ENCODE data around the gene LRRC63.
"Not testable (repeated sequence)": the region's sequence is repeated elsewhere in the genome, so short reads cannot be mapped to it uniquely, and the experiment has no call there.

LRRC63 gene, protein sequence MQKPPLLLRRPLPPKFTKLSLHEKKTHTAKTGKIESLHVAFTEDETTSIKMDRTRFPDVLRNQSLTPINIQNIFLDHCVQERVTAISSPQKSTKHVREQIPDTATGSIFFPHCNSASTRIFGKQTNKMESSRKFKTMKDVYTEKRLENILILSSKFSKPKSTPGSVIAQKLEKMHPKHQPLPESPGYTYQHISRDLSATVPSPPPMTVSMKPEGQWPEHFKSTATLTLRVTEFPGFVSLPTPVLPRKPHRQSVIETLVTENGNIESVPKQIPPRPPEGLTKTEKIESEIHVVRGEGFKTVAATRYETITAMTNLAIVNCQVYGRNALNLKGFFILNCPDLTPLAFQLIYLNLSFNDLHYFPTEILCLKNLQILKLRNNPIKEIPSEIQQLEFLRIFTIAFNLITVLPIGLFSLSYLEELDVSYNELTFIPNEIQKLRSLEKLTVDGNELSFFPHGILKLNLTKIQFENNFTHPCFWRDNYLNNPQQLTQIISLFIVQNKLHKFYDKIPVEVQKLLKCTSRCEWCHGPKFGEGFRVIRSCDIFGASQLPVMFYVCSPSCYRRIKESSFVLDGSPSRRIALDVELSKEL

DNA sequence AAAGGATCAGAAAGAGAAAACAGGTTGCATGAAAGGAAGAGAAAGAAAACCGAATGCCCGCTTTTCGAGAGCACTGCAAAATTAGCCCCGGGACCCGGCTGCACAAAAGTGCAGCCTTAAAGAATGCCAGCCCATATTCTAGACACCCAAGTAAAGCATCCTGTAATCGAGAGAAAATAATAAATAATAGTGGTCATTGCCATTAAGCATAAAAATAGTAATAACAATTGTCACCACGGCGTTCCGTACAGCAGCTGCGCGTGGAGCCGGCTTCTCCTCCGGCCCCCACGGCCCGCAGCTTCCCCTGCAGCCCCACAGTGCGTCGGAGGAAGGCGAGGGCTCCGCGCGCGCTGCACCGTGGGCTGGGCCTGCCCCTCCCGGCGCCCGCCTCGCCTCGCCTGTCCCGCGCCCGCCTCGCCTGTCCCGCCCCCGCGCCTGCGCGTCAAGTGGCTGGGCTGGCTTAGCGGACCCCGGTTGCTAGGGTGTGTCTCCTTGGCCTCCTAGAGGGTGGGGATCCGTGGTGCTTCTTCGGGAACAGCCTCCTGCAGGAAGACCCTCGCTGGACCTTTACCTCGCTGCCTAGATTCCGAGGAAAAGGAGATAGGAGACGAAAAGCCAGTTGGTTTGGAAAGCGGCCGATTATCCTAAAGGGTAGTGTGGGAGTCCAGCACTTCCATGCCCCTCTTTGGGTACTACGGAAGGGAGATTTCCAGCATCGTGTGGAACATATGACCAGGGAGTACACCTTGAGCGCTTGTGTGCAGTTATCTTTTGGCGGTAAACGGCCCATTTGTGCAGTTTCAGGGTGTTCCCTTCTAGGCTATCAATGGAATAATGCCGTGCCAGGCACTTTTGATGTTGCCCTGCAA lies at the start of gene LRRC63:
Gene LRRC63 (plus strand): TSS at position 446 of the 869 bp plus-strand sequence. CDS start 1,107 bp downstream, outside the sequence.
- no peak for DNase-seq (ENCODE audit: low read depth, low spot score)
- ChIA-PET CTCF (interaction anchor here (1.0 kb wide), 1 partner anchor 51 kb away, joined by 4 read pairs; no protein-coding TSS in a partner anchor), POLR2A (no interaction called here)
- TF ChIP-seq, protein P1, sequence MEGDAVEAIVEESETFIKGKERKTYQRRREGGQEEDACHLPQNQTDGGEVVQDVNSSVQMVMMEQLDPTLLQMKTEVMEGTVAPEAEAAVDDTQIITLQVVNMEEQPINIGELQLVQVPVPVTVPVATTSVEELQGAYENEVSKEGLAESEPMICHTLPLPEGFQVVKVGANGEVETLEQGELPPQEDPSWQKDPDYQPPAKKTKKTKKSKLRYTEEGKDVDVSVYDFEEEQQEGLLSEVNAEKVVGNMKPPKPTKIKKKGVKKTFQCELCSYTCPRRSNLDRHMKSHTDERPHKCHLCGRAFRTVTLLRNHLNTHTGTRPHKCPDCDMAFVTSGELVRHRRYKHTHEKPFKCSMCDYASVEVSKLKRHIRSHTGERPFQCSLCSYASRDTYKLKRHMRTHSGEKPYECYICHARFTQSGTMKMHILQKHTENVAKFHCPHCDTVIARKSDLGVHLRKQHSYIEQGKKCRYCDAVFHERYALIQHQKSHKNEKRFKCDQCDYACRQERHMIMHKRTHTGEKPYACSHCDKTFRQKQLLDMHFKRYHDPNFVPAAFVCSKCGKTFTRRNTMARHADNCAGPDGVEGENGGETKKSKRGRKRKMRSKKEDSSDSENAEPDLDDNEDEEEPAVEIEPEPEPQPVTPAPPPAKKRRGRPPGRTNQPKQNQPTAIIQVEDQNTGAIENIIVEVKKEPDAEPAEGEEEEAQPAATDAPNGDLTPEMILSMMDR (IDR thresholded peaks at IDR 0.05; ENCODE audit: insufficient read depth, low read length, missing control alignments), result no peak
- H3K4me3 ChIP-seq (ENCODE audit: low read depth, low read length), result peak within 1 kb of the TSS; percentile 56

DNA sequence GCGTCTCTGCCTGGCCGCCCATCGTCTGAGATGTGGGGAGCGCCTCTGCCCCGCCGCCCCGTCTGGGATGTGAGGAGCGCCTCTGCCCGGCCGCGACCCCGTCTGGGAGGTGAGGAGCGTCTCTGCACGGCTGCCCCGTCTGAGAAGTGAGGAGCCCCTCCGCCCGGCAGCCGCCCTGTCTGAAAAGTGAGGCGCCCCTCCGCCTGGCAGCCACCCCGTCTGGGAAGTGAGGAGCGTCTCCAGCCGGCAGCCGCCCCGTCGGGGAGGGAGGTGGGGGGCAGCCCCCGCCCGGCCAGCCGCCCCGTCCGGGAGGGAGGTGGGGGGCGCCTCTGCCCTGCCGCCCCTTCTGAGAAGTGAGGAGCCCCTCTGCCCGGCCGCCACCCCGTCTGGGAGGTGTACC lies 49.0 kb upstream of the LRRC63 start:
- POLR2A ChIA-PET; DNase-seq (ENCODE audit: low read depth, low spot score); H3K4me3 ChIP-seq (ENCODE audit: low read depth, low read length): not testable (repeated sequence)
- CTCF ChIA-PET, result interaction anchor here (4.9 kb wide), 1 partner anchor 160 kb away, joined by 44 read pairs; no protein-coding TSS in a partner anchor

DNA sequence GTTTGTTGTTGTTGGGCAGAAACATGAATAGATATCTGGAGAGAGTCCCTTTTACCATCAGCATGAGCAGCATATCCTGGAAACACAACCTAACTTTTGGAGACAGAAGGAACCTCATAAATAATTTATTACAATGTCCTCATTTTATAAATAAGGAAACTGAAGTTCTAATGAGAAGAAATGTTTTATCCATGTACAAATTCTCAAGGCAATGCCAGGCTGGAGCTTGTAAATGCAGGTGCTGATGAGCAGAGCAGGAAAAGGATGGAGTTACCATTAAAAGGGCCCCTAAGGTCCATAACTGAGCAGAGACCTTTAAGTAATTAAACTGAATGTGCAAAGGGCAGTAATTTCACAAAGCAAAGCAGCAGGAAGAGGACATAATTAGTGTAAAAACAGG lies 47.1 kb upstream of the LRRC63 start:
- POLR2A ChIA-PET, result no interaction called here
- CTCF ChIA-PET, result interaction anchor here (1.0 kb wide), 1 partner anchor 156 kb away, joined by 6 read pairs; no protein-coding TSS in a partner anchor
- TF ChIP-seq, protein P1 (IDR thresholded peaks at IDR 0.05; ENCODE audit: insufficient read depth, low read length, missing control alignments), result no peak
- H3K4me3 ChIP-seq (ENCODE audit: low read depth, low read length), result no peak overlapping the region
- DNase-seq (ENCODE audit: low read depth, low spot score), result no peak

DNA sequence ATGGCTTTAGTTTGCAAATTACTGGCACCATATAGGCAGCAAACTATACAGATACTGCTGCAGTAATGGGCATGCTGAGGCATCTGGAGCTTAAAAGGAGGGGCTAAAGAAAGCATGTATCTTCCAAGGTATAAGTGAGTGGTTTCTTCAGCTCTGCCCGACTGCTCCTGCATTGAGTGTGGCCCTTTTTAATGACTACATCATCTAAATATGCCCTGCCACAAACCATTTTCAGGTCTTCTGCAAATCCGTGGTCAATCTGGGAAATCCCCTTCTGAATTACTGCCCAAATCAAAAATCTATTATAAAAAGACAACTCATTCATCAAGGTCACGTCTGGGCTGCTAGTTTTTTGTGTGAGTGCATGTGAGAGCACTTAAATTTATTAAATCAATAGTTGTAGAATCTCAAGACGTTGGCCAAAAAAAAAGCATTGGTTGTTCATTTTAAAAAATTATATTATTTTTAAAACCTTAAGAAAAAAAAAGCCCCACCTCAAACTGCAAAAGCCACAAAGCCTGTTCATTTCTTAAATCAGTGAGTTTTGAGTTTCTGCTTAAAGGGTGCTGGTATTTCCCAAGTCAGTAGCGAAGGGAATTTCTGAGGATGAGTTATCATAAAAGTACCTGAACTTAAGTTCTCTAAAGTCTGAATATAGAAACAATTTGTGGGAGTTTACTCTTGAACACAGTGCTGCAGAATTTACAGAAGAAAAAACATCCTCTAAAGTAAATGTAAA lies 46.1 kb upstream of the LRRC63 start:
- TF ChIP-seq, protein P1 (IDR thresholded peaks at IDR 0.05; ENCODE audit: insufficient read depth, low read length, missing control alignments), result no peak
- H3K4me3 ChIP-seq (ENCODE audit: low read depth, low read length), result no peak overlapping the region
- CTCF ChIA-PET, result interaction anchor here (1.0 kb wide), 1 partner anchor 16 kb away, joined by 3 read pairs; no protein-coding TSS in a partner anchor
- DNase-seq (ENCODE audit: low read depth, low spot score), result no peak
- POLR2A ChIA-PET, result no interaction called here

DNA sequence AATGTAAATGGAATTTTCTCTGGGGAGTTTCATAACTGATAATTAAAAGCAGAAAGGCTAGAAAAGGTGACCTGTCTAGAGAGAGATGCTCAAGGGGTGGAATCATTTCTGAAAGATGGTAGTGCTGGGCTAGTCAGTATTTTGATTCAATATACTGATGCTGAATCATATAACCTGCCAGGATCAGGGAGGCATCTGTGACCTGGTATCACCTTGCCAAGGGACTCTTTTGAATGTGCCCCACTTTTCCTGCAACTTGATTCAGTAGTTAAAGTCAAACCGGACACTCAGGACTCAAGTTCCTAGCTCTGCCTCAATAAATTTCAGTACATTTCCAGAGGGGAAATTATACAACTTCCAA lies 45.5 kb upstream of the LRRC63 start:
- ChIA-PET POLR2A (no interaction called here), CTCF (interaction anchor here (1.0 kb wide), 1 partner anchor 13 kb away, joined by 3 read pairs; no protein-coding TSS in a partner anchor)
- H3K4me3 ChIP-seq (ENCODE audit: low read depth, low read length), result no peak overlapping the region
- DNase-seq (ENCODE audit: low read depth, low spot score), result no peak
- TF ChIP-seq, protein P1 (IDR thresholded peaks at IDR 0.05; ENCODE audit: insufficient read depth, low read length, missing control alignments), result no peak

DNA sequence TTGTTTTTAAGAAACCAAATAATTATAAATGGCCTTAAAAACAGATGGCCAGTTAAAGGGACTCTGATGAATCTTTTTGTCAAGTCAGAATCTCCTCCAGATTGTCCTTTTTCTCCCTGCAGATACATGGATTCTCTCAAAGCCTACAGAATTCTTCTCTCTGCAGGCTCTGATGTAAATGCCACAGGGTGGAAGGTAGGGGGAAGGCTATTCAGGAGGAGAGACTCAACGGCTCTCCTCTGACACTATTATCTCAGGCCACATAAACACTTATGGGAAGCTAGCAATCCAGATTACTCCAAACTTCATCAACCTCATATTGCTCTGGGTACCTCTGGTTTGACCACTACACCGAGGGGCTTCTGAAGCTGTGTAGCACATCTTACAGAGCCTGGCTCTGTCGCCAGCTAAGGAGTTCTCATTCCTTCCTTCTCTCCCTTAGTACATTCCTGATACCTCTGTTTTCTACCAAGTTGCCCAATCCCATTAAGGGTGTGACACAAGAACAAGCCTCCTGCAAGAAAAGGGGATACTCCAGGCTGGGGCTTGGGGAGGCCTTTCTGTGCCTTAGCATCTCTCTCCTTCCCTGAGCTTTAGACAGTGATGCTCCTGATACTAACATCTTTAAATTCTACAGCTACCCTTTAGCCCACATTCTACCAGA lies 44.6 kb upstream of the LRRC63 start:
- ChIA-PET CTCF (interaction anchor here (0.8 to 1.6 kb wide), 4 partner anchors 8 to 40 kb away, joined by 3 to 4 read pairs (median 3); no protein-coding TSS in a partner anchor), POLR2A (no interaction called here)
- H3K4me3 ChIP-seq (ENCODE audit: low read depth, low read length), result no peak overlapping the region
- TF ChIP-seq, protein P1 (IDR thresholded peaks at IDR 0.05; ENCODE audit: insufficient read depth, low read length, missing control alignments), result no peak
- DNase-seq (ENCODE audit: low read depth, low spot score), result no peak

All from AG04449 (cell line).